GM12878 (cell line): Measurements from ENCODE around the gene DPF3.

ENCODE experiments used
- ASH2L ChIP-seq: fragments of 300-600, 200-600 bp; sonication (generic); IDR thresholded peaks from 2 replicates; pipeline ENCODE4 v1.6.1; 2017; ENCODE audit warnings: low read depth, mild to moderate bottlenecking, borderline replicate concordance
- CREM ChIP-seq: IDR thresholded peaks from 2 replicates; pipeline ENCODE4 v1.6.1; 2014; ENCODE audit warnings: antibody characterized with exemption, low read depth
- ELK1 ChIP-seq: IDR thresholded peaks from 2 replicates; pipeline ENCODE4 v1.6.1; 2012; ENCODE audit warnings: low read depth, low read length, improper control_type of control experiment
- HDGF ChIP-seq: fragments of 450-650 bp; IDR thresholded peaks from 2 replicates; pipeline ENCODE4 v1.6.1; 2016; ENCODE audit warnings: antibody characterized with exemption
- POLR2AphosphoS5 ChIP-seq: IDR thresholded peaks from 2 replicates; pipeline ENCODE4 v1.6.1; 2011; ENCODE audit warnings: mild to moderate bottlenecking, low read length, inconsistent platforms
- SREBF2 ChIP-seq: IDR thresholded peaks from 2 replicates; pipeline ENCODE4 v1.6.1; 2012; ENCODE audit warnings: mild to moderate bottlenecking, low read length
- TCF12 ChIP-seq: IDR thresholded peaks from 2 replicates; pipeline ENCODE4 v1.6.1; 2011; ENCODE audit warnings: low read depth, mild to moderate bottlenecking, low read length
- USF2 ChIP-seq: IDR thresholded peaks from 2 replicates; pipeline ENCODE4 v1.6.1; 2011; ENCODE audit warnings: low read depth, low read length, improper control_type of control experiment, borderline replicate concordance
- ZNF274 ChIP-seq: IDR thresholded peaks from one replicate; pipeline ENCODE4 v1.8.0; 2011; ENCODE audit not compliant: insufficient read length, insufficient read depth

GRCh38 chr14:72603639-72604038, 290.3 kb downstream of the DPF3 start:
- TF ChIP-seq HDGF (no peak), TCF12 (no peak), CREM (no peak), SREBF2 (no peak), ASH2L (no peak), POLR2AphosphoS5 (no peak), ZNF274 (no peak), USF2 (no peak), ELK1 (no peak)
